SK-N-SH treated with all-trans-retinoic acid at 6 μM for 48 hours (cell line): Measurements from ENCODE around the gene SEC16A.

ENCODE experiments used
- ATAC-seq: fragments of 200-7000 bp; cut with Tn5 transposase; 3 replicates; pipeline ENCODE4 v1.9.1; 2020; ENCODE audit warnings: mild to moderate bottlenecking, moderate library complexity
- CSDC2 ChIP-seq: fragments of 250-450 bp; sonication (Bioruptor Pico); IDR thresholded peaks from 2 replicates; pipeline ENCODE4 v1.5.0; 2020; ENCODE audit warnings: mild to moderate bottlenecking, moderate library complexity
- CSRNP3 ChIP-seq: fragments of 250-450 bp; sonication (Bioruptor Pico); IDR thresholded peaks from 2 replicates; pipeline ENCODE4 v1.5.1; 2021; ENCODE audit warnings: mild to moderate bottlenecking, moderate library complexity
- ESRRG ChIP-seq: fragments of 250-450 bp; sonication (Bioruptor Pico); IDR thresholded peaks from 2 replicates; pipeline ENCODE4 v1.6.1; 2021; ENCODE audit warnings: mild to moderate bottlenecking
- GLIS3 ChIP-seq: fragments of 250-450 bp; sonication (Bioruptor Pico); IDR thresholded peaks from 2 replicates; pipeline ENCODE4 v1.5.0; 2020; ENCODE audit warnings: mild to moderate bottlenecking, moderate library complexity
- ISL1 ChIP-seq: fragments of 250-450 bp; sonication (Bioruptor Pico); IDR thresholded peaks from 2 replicates; pipeline ENCODE4 v2.1.2; 2022; ENCODE audit warnings: mild to moderate bottlenecking, moderate library complexity
- OSR1 ChIP-seq: fragments of 250-450 bp; sonication (Bioruptor Pico); IDR thresholded peaks from 2 replicates; pipeline ENCODE4 v1.8.0; 2022; ENCODE audit warnings: moderate library complexity, mild to moderate bottlenecking, inconsistent platforms
- PPARA ChIP-seq: fragments of 250-450 bp; sonication (Bioruptor Pico); IDR thresholded peaks from 2 replicates; pipeline ENCODE4 v1.5.0; 2020; ENCODE audit warnings: mild to moderate bottlenecking, borderline replicate concordance
- RARB ChIP-seq: fragments of 250-450 bp; sonication (Bioruptor Pico); IDR thresholded peaks from 2 replicates; pipeline ENCODE4 v1.8.0; 2021; ENCODE audit warnings: mild to moderate bottlenecking, moderate library complexity
- SNAI2 ChIP-seq: fragments of 250-450 bp; sonication (Bioruptor Pico); IDR thresholded peaks from 2 replicates; pipeline ENCODE4 v1.5.0; 2020; ENCODE audit warnings: mild to moderate bottlenecking, moderate library complexity
- TCF4 ChIP-seq: fragments of 250-450 bp; sonication (Bioruptor Pico); IDR thresholded peaks from 2 replicates; pipeline ENCODE4 v1.8.0; 2021; ENCODE audit warnings: mild to moderate bottlenecking, moderate library complexity, borderline replicate concordance
- TOX ChIP-seq: fragments of 250-450 bp; sonication (Bioruptor Pico); IDR thresholded peaks from 2 replicates; pipeline ENCODE4 v1.8.0; 2021; ENCODE audit warnings: mild to moderate bottlenecking, moderate library complexity, borderline replicate concordance
- TSHZ2 ChIP-seq: fragments of 250-450 bp; sonication (Bioruptor Pico); IDR thresholded peaks from 2 replicates; pipeline ENCODE4 v1.5.0; 2020; ENCODE audit warnings: mild to moderate bottlenecking, moderate library complexity
- ZC3H10 ChIP-seq: fragments of 250-450 bp; sonication (Bioruptor Pico); IDR thresholded peaks from 2 replicates; pipeline ENCODE4 v1.5.1; 2021; ENCODE audit warnings: mild to moderate bottlenecking, moderate library complexity
- ZFP3 ChIP-seq: fragments of 250-450 bp; sonication (Bioruptor Pico); IDR thresholded peaks from 2 replicates; pipeline ENCODE4 v1.5.0; 2020; ENCODE audit warnings: mild to moderate bottlenecking, moderate library complexity
- ZNF70 ChIP-seq: fragments of 450-650 bp; formaldehyde crosslinking; IDR thresholded peaks from 2 replicates; pipeline ENCODE4 v1.5.0; 2020; ENCODE audit warnings: mild to moderate bottlenecking, moderate library complexity
- ZNF8 ChIP-seq: fragments of 450-650 bp; formaldehyde crosslinking; IDR thresholded peaks from 2 replicates; pipeline ENCODE4 v1.5.0; 2020; ENCODE audit warnings: mild to moderate bottlenecking, moderate library complexity
- TF ChIP-seq, protein P1 (sequence below): fragments of 250-450 bp; sonication (Bioruptor Pico); IDR thresholded peaks from 2 replicates; pipeline ENCODE4 v1.8.0; 2020; ENCODE audit warnings: mild to moderate bottlenecking, moderate library complexity, borderline replicate concordance
- TF ChIP-seq, protein P2 (sequence below): fragments of 250-450 bp; sonication (Bioruptor Pico); IDR thresholded peaks from 2 replicates; pipeline ENCODE4 v1.8.0; 2021; ENCODE audit warnings: low read depth, mild to moderate bottlenecking, moderate library complexity, borderline replicate concordance

The SEC16A gene

DNA sequence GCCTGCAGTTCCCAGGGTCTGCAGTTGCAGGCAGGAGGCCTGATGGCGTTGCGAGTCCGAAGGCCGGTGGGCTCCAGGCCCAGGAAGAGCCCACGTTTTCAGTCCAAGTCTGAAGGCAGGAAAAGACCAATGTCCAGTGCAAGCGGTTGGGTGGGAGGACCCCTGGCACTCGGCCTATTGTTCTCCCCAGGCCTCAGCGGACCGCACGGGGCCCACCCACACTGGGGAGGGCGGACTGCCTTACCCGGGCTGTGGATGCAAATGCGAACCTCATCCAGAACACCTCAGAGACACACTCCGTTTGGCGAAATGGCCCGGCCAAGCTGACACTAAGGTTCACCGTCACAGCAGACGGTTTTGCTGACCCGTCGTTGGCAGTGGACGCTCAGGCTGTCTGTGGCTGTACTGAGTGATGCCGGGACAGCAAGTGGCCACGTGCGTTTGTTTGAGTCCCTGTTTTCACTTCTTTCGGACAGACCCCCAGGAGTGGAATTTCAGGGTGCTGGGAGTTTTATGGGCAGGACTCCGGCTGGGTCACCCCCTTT, 10.2 kb upstream of the SEC16A start:
- TF ChIP-seq ZNF8 (CRISPR knock-in tag): no peak
- TF ChIP-seq ZFP3 (CRISPR knock-in tag): no peak
- no peak for TF ChIP-seq ESRRG (CRISPR knock-in tag)
- TF ChIP-seq ZNF70 (CRISPR knock-in tag): no peak
- TF ChIP-seq, protein P1, sequence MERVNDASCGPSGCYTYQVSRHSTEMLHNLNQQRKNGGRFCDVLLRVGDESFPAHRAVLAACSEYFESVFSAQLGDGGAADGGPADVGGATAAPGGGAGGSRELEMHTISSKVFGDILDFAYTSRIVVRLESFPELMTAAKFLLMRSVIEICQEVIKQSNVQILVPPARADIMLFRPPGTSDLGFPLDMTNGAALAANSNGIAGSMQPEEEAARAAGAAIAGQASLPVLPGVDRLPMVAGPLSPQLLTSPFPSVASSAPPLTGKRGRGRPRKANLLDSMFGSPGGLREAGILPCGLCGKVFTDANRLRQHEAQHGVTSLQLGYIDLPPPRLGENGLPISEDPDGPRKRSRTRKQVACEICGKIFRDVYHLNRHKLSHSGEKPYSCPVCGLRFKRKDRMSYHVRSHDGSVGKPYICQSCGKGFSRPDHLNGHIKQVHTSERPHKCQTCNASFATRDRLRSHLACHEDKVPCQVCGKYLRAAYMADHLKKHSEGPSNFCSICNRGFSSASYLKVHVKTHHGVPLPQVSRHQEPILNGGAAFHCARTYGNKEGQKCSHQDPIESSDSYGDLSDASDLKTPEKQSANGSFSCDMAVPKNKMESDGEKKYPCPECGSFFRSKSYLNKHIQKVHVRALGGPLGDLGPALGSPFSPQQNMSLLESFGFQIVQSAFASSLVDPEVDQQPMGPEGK (CRISPR knock-in tag): no peak
- no peak for TF ChIP-seq TCF4
- TF ChIP-seq PPARA (CRISPR knock-in tag): no peak
- no peak for TF ChIP-seq GLIS3
- TF ChIP-seq RARB (CRISPR knock-in tag): no peak
- no peak for TF ChIP-seq ZC3H10 (CRISPR knock-in tag)
- TF ChIP-seq, all 23 proteins: peak for 0
- no peak for ATAC-seq

DNA sequence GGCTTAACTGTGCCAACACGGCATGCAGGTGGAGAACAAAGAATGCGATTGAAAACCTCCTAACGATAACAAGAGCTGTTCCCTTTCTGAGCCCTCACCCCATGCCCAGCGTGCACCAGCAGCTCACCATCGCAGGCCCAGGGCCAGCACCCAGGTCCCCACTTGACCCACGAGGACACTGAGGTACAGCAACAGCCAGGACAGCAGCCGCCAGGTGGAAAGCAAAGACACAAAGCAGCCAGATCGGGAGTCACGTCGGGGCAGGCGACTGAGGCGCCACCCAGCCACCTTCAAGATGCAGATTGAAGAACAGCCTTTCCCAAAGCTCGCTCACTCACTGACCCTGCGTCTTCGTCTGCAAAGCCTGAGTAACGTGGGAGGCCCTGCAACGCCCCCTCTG, 6.9 kb upstream of the SEC16A start:
- TF ChIP-seq ZNF70 (CRISPR knock-in tag) (no peak), CSRNP3 (CRISPR knock-in tag) (no peak), CSDC2 (CRISPR knock-in tag) (no peak), GLIS3 (no peak), ZNF8 (CRISPR knock-in tag) (no peak), TCF4 (no peak), OSR1 (CRISPR knock-in tag) (no peak), RARB (CRISPR knock-in tag) (no peak), ISL1 (CRISPR knock-in tag) (no peak), SNAI2 (CRISPR knock-in tag) (no peak), ZFP3 (CRISPR knock-in tag) (no peak), TOX (no peak)
- TF ChIP-seq, protein P2, sequence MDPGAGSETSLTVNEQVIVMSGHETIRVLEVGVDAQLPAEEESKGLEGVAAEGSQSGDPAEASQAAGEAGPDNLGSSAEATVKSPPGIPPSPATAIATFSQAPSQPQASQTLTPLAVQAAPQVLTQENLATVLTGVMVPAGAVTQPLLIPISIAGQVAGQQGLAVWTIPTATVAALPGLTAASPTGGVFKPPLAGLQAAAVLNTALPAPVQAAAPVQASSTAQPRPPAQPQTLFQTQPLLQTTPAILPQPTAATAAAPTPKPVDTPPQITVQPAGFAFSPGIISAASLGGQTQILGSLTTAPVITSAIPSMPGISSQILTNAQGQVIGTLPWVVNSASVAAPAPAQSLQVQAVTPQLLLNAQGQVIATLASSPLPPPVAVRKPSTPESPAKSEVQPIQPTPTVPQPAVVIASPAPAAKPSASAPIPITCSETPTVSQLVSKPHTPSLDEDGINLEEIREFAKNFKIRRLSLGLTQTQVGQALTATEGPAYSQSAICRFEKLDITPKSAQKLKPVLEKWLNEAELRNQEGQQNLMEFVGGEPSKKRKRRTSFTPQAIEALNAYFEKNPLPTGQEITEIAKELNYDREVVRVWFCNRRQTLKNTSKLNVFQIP: no peak
- TF ChIP-seq, protein P1 (CRISPR knock-in tag): no peak
- TF ChIP-seq, all 23 proteins: peak for 0
- no peak for ATAC-seq

GRCh38 chr9:136488247-136489214, 5.7 kb upstream of the SEC16A start:
- no peak for TF ChIP-seq CSDC2 (CRISPR knock-in tag)
- TF ChIP-seq SNAI2 (CRISPR knock-in tag): peak; percentile 90
- peak; percentile 52 for ATAC-seq

- ATAC-seq: no peak
- no peak for TF ChIP-seq TSHZ2 (CRISPR knock-in tag)
Measured at GRCh38 chr9:136487672-136488071, 4.8 kb upstream of the SEC16A start.
